Limb (tissue), 2 donors: ENCODE measurements around the gene C1QTNF1.
A peak's percentile ranks its signal among the peaks of the same experiment; 100 is the strongest.
"Not testable (repeated sequence)": the region's sequence is repeated elsewhere in the genome, so short reads cannot be mapped to it uniquely, and the experiment has no call there.

Experiments
- DNase-seq, 2 donors: peaks; one replicate each; pipeline ENCODE4 v3.0.0-alpha.2; 2016; ENCODE audit errors: extremely low spot score in 2 of 2

The C1QTNF1 gene

GRCh38 chr17:79022507-79022991 lies 1.4 kb upstream of the C1QTNF1 start:
- DNase-seq = no peak

DNA sequence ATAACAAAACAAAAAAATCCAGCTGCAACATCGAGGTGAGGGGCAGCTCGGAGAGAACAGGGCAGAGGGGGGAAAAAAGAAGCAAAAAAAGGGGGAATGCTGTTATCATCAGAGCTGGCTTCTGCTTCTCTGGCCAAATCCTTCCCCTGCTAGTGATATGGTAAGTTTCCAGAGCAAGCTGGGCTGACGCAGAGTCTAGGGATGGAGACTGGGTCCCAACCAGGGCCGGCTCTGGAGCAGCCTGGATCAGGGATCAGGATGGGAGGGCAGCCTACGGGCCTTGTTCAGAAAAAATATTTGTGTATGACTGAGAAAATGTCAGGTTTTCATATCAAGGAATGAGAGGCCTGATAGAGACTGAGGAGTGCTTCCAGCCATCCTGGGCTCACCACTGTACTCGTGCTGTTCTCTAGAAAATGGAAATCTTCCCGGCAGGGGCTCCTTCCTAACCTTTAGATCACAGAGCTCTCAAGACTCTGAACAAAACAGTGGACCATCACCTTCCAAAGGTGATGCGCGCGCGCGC lies 726 bp upstream of the C1QTNF1 start:
- no peak for DNase-seq

- no peak for DNase-seq
Observed at GRCh38 chr17:79024901-79025737, 1.1 kb downstream of the C1QTNF1 start.

- DNase-seq = no peak
Observed at GRCh38 chr17:79026376-79027273, 2.7 kb downstream of the C1QTNF1 start.

- no peak for DNase-seq
Observed at GRCh38 chr17:79027274-79027924, 3.4 kb downstream of the C1QTNF1 start.

- DNase-seq = no peak
Observed at GRCh38 chr17:79027925-79028491, 4.0 kb downstream of the C1QTNF1 start.

DNA sequence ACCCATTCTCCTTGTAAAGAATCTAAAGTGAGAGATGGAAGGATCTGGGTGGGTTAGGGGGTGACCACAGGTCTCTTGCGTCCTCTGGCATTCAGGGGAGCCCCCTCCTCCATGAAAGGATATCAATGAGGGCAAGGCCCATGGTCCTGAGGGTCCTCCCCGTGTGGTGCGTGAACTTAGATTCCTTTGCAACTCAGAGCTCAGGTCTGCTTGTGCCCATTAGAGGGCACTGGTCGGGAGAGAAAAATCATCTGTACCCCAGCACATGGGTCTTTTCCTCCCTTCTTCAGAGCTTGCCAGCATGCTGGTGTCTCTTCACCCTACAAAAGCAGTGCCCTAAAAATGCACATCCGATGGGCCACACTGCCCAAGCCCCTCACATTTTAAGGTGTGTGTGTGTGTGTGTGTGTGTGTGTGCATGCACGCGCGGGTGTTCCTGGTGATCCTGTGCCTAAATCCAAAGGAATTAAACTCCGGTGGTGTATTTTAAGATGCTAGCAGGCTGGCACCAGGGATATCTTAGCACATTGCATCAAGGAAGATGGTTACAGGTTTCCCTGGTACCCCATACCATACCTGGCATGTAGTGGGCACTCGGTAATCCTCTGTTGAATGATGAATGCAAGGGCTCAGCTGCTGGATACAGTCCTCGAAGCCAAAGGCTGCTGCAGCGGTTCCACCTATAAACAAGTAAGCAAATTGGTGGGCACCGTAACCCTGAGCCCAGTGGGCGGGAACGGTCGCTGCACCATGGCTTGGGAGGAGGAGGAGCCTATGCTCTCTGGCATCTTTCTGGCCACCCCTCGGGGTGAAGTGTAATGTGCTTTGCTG lies 4.7 kb downstream of the C1QTNF1 start:
- peak in 1 of 2 donors; percentile 21 for DNase-seq

- DNase-seq = no peak
Observed at GRCh38 chr17:79029327-79030009, 5.5 kb downstream of the C1QTNF1 start.

- not testable (repeated sequence) for DNase-seq
Observed at GRCh38 chr17:79030636-79031035, 6.7 kb downstream of the C1QTNF1 start.

DNA sequence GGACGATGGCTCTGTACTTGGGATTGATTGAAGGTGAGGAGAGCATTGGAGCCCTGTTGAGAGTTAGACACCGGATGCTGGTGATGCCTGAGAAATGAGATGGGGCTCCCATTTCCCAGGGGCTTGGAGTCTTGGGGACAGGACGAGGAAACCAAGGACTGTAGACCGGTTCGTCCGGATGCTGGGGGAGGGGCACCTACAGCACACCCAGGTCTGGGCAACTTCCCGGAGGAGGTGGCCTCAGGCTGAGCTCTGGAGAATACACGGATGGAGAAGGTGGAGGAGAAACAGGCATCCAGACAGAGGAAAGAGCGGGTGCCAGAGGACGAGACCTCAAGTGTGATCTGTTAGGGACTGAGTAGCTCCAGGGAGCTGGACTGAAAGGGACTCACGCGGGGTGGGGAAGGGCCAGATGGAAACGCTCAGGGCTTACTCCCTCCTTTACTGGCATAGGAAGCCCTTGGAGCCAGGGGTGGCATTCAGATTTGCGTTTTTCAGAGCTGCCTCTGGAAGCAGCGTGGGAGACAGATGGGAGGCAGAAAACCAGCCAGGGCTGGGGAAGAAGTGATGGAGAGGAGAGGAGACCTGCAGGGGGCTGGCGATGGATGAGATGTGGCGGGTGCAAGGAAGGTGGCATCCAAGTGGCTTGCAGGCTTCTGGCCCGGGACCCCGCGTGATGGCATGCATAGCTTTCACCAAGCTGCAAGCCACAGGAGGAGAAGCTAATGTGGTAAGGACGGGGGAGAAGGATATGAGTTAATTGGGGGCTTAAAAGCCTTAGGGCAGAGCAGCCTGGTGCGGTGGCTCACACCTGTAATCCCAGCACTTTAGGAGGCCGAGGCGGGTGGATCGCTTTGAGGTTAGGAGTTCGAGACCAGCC lies 8.3 kb downstream of the C1QTNF1 start:
- no peak for DNase-seq

- DNase-seq = no peak
Observed at GRCh38 chr17:79033046-79033616, 9.2 kb downstream of the C1QTNF1 start.

DNA sequence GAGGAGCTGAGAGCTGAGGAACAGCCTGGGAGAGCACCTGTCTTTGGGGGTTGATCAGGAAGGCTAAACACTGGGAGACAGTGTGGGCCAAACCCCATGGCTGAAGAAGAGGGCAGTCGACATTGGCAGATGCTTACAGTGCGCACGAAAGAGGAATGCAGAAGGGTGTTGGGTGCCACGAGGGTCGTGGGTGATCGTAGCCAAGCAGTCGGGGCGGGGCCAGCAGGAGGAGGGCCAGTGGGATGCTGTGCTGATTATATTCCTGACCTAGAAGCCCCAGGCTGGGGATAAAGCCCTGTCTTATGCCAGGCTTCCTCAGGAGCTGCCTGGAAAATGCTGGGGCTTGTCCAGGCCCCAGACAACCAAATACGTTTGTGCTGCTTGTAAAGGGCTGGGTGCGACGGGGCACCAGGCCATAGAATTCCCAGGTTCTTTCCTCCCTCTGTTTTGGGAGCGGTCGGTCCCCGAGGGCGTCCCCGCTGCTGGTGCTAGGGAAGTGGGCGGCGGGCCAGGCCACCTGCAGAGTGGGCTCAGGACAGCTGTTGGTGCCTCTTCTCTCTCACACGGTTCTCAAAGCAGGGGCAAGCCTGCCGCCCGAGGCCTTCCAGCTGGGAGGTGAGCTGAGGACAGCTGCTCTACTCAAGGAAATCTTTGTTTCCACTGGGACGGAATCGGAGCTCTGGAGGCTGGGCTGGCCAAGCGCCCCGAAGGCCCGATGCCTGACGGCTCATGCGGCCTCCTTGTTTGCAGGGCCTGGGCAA lies 10.0 kb downstream of the C1QTNF1 start:
- peak; percentile 57 to 78 for DNase-seq

DNA sequence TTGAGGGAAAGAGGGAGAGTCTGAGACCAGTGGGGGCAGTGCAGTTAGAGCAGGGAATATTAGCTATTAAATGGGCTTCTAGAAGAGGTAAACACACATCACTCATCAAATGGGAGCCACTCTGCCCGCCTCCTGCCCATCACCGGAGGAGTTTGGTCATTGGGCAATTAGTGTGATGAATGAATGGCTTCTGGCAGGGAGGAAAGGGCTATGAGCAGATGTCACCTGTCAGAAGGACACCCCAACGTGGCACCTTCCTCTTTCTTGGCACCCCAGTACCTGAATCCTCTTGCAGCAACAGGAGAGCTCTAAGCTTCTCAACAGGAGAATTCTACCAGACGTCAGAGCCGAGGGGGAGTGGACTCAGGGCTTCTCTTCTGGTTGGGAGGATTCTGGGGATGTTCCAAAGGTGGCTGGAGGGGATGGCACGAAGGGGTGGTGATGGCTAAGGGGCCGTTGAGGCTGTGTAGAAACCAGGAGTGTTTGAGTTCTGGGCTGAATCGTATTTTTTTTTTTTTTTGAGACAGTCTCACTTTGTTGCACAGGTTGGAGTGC lies 11.0 kb downstream of the C1QTNF1 start:
- no peak for DNase-seq

- DNase-seq = no peak
Observed at GRCh38 chr17:79035686-79036085, 11.7 kb downstream of the C1QTNF1 start.

DNA sequence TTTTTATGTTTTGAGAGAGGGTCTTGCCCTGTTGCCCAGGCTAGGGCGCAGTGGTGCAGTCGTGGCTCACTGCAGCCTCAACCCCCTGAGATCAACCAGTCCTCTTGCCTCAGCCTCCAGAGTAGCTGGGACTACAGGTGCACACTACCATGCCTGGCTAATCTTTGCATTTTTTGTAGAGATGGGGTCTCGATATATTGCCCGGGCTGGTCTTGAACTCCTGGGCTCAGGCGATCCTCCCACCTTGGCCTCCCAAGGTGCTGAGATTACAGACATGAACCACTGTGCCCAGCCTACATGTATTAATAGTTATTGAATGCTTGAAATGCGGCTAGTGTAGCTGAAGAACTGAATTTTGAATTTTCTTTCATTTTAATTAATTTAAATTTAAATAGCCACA lies 12.2 kb downstream of the C1QTNF1 start:
- no peak for DNase-seq

GRCh38 chr17:79036596-79036995 lies 12.6 kb downstream of the C1QTNF1 start:
- no peak for DNase-seq

DNA sequence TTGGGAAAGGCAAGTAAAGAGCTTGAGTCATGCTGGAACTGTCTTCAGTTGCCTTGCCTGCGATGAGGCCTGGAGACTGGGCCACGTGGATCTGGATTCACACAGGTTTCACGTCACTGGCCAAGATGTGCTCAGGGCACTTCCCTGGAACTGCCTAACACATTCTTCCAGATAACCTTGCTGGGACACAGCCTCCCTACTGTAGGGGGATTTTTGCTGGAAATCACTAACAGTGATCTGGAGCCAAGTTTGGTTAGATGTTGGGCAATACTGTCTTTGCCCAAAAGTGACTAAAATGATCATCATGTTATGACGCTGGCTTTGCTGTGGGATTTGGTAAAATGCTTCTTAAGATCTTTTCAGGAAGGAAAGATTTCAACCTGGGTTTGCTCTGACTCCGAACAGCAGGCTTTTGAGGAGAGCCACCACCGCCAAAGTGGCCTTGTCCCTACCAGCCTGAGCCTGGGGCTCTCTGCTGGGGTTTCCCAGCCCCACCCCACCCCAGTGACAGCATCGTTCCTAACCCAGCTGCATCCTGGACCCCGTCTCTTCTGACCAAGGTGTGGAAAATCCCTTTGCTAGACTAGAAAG lies 14.7 kb downstream of the C1QTNF1 start:
- no peak for DNase-seq
